GM19043 (cell line): Measurements from ENCODE around the gene FIGNL1.
"Not testable (repeated sequence)": the region's sequence is repeated elsewhere in the genome, so short reads cannot be mapped to it uniquely, and the experiment has no call there.

Experiments
- ATAC-seq: cut with Tn5 transposase; IDR thresholded peaks from one replicate; pipeline ENCODE4 v1.9.1; 2021; ENCODE audit warnings: low read depth; ENCODE audit not compliant: unreplicated experiment

FIGNL1 gene

DNA sequence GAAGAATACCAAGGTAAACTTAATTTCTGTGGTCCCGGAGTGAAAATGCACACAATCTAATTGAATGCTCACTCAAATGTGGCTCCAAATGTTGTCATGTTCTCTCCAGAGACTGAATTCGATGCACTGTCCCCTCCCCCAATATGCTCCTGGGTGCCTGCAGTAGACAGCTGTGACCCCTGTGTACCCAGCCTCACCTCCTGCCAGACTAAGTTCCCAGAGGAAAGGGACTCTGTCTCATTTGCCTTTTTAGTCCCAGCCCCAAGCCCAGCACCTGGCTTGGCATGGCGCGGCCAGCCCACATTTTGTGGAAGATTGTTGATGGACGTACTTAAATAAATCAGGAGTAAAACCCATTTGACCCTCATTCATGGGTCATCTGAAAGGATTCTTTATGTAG lies 21.8 kb upstream of the FIGNL1 start:
- no peak for ATAC-seq

DNA sequence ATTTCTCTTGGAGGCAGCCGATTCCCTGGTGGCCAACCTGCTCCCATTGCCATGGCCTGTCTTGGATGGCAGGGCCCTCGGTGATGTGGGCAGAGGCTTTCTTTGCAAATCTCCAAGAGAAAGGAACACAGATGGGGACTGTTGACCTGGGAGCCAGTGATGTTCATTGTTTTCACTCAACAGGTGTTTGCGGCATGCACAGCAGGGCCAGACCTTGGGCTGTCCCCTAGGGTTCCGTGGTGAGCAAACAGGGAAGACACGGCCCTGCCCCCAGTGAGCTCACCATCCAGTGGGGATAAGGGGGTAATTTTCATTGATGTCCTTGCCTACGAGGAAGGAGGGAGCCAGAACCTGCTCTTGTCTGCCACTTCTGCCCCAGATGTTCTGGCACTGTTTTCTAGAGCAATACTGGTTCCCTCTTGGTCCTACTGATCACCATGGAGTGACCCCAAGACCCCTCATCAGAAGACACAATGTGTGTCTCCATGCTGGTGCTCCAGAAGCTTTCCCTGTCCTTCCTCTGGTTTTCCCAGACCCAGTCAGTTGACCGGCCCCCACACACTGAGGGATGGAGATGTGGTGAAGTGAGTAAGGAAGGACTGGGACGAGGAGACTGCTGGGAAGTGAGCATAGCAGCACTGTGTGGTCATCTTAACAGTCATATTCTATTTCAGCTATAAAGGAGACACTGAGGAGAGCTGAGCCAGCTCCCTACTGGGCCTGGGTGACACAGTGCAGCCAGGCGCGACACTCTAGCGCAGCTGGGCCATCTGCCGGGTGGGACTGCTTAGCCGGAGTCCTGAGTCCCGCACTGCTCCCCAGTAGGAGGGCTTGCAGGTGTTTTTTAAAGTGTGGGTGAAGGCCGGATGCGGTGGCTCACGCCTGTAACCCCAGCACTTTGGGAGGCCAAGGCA lies 20.4 kb upstream of the FIGNL1 start:
- ATAC-seq = no peak

DNA sequence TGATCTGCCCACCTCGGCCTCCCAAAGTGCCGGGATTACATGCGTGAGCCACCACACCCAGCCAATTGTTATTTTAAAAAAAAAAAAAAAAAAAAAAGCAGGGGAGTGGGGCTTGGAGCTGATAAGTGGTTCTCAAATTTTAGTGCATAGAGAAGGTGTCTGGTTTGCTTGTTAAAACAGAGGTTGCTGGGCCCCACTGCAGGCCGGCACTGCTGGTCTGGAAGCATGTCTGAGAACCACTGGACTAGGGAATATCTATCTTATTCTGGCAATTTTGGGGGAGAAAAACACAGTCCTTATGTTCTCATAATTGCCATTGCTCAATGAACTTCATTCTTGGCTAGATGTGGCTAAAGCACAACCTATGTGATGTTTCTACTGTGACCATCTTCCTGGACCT lies 19.0 kb upstream of the FIGNL1 start:
- ATAC-seq = no peak

DNA sequence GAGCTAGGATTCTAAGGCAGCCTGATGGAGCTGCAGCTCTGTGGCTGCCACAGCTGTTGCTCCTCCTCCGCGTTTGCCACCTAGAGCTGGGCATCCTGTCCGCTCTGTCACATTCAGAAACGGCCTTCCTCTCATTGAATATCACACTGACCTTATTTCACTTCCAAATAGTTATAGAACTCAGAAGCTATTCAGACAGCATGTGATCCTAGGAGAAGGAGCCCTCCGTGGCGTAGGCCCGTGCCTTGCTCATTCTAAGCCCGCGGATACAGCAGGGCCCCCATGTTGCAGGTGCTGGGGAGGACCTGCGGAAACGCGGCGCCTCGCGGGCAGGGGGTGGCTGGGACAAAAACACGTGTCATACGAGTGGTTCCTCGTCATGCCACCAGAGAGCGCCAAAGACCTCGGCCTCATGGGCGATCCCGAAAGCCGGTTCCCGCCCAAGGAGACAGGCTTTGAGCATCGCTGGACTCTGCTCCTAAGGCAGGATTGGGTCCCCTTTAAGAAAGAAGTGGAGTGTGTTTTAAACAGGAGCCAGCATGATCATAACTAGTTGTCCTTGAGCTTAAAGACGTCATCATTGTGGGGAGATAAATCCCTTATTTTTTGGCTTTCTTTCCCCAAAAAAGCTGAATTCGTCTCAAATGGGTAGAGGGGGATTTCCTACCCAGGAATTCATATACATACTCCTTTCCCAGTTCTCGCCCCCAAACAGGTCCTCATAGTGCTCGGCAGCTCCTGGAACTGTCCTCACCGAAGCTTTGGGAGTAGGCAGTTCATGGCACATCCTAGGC lies 17.9 kb upstream of the FIGNL1 start:
- peak; percentile 89 for ATAC-seq

- ATAC-seq = no peak
These were observed 16.9 kb upstream of the FIGNL1 start for GRCh38 chr7:50466815-50467585.

DNA sequence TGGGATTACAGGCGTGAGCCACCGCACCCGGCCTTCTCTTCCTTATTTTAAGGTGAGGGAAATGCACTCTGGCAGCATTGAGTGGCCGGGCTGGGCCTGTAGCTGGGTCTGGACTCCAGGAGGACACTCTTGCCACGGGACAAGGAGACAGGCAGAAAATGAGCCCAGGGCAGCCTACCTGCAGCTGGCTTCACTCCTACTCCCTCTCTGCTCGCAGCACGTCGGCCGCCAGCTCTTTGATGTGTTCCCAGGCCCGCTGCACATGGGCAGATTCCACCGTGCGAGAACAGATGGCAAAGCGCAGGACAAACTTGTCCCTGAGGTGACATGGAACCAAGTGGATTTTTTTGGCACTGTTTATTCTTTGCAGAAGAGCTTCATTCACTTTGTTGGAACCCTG lies 12.9 kb upstream of the FIGNL1 start:
- ATAC-seq = no peak

DNA sequence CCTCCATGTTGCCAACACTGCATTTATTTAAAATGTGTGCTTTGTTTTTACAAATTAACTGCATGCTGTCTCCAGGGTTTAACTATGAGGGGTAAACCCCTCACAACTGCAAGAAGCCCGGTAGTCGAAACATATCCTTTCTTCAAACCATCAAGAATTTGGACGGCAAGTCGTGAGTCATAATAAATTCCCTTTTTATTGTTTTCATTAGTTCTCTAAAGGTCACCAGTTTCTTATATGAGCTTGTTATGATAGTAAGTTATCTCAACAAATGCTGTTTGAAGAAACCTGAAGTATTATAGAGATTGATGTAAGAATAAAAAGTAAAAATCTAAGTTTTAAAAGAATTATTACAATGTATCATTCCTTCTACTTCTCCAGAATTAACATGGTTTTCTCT lies 12.2 kb upstream of the FIGNL1 start:
- ATAC-seq = no peak

DNA sequence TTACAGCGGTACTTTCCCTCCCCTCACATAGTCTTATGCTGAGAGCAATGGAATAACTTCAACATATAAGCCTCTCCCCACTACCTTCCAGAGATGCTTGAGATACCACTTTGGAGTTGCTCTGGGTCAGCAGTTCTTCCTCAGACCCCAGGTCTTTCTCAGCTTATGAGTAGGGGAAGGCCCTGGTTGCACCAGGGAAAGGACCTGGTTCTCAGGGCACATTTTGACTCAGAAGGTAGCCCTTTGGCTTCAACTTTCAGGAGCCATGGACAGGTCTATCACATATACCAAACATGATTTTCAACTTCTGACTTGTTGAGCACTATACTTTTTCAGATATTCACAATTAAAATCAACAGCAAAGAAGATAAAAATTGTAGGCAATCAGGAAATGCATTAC lies 11.5 kb upstream of the FIGNL1 start:
- no peak for ATAC-seq

DNA sequence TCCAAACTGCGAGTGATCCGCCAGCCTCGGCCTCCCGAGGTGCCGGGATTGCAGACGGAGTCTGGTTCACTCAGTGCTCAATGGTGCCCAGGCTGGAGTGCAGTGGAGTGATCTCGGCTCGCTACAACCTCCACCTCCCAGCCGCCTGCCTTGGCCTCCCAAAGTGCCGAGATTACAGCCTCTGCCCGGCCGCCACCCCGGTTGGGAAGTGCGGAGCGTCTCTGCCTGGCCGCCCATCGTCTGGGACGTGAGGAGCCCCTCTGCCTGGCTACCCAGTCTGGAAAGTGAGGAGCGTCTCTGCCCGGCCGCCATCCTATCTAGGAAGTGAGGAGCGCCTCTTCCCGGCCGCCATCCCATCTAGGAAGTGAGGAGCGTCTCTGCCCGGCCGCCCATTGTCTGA lies 9.0 kb upstream of the FIGNL1 start:
- not testable (repeated sequence) for ATAC-seq

DNA sequence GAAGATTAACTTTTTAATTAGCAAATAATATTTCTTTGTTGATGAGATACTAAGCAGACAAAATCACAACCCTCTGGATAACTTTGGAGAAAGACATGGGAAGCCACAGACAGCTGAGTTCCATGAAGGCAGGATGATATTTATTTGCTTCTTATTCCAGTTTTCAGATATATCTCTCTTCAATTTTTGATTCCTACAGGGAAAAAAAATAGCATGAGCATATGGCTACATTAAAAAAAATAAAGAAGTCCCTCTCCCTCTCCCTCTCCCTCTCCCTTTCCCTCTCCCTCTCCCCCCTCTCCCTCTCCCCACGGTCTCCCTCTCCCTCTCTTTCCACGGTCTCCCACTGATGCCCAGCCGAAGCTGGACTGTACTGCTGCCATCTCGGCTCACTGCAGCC lies 8.5 kb upstream of the FIGNL1 start:
- ATAC-seq = not testable (repeated sequence)

GRCh38 chr7:50456371-50457123 lies 6.4 kb upstream of the FIGNL1 start:
- ATAC-seq = no peak

- no peak for ATAC-seq
These were observed 5.5 kb upstream of the FIGNL1 start for GRCh38 chr7:50455658-50456057.

DNA sequence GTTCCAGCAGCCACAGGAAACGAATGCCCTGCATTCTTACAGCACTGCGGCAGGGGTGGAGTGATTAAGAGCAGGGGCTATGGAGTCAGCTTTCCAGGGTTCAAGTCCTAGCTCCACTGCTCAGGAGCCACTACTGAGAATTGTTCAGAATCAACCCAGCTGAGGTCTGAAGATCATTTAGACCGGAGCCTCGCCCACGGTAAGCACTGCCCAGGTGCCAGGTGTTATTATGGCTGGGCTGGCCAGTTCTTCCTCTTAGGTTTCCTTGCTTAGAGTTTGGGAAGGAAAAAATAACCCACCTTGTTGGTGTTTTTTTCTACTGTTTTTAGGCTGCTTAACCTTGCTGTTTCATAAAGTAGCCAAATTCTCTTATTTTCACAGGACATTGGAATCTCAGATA lies 4.8 kb upstream of the FIGNL1 start:
- ATAC-seq = no peak

DNA sequence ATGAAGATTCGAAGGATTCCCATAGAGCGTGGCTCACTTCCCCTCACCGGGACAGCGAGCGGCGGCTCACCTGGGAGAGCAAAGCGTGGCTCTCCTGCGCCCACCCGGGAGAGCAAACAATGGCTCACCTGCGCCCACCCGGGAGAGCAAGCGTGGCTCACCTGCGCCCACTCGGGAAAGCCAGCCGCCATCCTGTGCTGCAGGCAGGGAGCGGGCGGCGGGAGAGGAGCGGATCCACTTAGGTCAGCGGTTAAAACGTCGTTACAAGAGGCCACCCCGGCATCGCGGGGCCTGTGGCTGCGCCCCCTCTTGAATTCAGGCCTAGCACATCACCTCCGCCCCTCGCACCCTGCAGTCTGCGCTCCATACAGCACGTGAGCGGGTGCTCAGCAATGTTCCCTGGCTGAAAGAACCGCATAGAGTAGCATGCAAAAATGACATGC lies 461 bp upstream of the FIGNL1 start:
- ATAC-seq = no peak

GRCh38 chr7:50449501-50449880 lies 659 bp downstream of the FIGNL1 start:
- no peak for ATAC-seq

DNA sequence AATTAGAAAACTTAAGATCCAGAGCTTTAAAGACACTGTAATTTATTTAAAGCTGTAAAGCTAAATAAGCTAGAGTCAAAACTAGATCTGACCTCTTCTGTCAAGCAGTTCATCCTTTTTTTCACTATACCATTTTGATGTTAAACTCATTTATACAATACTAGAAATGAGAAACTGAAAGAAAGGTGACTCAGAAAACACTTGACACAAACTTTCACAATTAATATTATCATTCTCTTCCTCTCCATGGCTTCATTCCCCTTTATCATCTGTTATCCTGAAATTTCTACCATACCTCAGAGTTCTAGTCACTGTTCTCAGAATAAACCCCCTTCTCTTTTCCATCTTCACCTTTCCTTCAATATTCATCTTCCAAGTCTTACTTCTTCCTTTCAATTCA lies 1.3 kb downstream of the FIGNL1 start:
- peak; percentile 34 for ATAC-seq

DNA sequence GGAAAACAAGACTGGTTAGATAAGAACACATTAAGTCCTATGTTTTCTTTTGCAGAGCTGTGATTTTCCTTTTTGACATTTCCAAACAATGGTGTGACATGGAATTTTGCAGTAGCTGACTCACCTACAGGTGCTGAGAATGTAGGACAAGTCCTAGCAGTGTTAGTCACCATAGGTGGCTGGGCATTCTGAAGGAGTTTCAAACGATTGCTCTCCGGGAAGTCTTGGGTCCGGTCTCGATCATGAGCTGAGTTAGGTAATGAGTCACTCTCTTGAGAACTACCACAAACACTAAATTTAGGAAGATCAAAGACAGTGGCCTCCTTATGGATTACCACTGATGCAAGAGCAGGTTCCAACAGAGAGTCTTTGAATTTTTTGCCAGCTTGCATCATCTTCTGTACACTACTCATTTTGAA lies 3.6 kb downstream of the FIGNL1 start:
- ATAC-seq = peak; percentile 40

DNA sequence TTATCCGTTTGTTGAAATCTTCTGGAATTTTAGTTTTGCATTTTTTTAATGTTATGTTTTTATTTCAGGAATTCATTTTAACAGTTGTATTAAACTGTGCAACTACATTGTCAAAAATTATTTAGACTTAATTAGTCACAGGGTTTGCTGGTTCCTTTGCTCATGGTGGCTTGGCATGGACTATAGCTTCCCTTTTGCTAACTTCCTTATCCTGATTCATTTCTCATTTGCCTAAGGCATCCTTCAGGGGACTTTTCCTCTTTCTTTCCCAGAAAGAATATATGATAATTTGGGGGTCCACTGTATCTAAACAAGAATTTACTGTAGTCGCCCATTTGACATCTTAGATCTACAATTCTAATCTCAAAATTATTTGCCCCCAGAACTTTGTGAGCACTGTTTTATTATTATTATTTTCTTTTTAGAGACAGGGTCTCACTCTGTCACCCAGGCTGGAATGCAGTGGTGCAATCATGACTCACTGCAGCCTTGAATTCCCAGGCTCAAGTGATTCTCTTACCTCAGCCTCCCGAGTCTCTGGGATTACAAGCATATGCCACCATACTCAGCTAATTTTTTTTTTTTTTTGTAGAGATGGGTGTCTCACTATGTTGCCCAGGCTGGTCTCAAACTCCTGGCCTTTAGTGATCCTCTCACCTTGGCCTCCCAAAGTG lies 13.9 kb downstream of the FIGNL1 start:
- no peak for ATAC-seq

GRCh38 chr7:50431722-50432305 lies 18.3 kb downstream of the FIGNL1 start:
- ATAC-seq = no peak
